Activated CD8-positive, alpha-beta memory T cell treated with anti-CD3 and anti-CD28 coated beads, Interleukin-2, amount 50 U/mL, for 24 hours (primary cell): ENCODE data around the gene DOCK7.

Experiments
- DNase-seq: peaks from one replicate; pipeline ENCODE4 v3.0.0-alpha.2; 2020; ENCODE audit errors: extremely low read depth

The DOCK7 gene

GRCh38 chr1:62450301-62450700 lies 237.9 kb downstream of the DOCK7 start:
- no peak for DNase-seq

DNA sequence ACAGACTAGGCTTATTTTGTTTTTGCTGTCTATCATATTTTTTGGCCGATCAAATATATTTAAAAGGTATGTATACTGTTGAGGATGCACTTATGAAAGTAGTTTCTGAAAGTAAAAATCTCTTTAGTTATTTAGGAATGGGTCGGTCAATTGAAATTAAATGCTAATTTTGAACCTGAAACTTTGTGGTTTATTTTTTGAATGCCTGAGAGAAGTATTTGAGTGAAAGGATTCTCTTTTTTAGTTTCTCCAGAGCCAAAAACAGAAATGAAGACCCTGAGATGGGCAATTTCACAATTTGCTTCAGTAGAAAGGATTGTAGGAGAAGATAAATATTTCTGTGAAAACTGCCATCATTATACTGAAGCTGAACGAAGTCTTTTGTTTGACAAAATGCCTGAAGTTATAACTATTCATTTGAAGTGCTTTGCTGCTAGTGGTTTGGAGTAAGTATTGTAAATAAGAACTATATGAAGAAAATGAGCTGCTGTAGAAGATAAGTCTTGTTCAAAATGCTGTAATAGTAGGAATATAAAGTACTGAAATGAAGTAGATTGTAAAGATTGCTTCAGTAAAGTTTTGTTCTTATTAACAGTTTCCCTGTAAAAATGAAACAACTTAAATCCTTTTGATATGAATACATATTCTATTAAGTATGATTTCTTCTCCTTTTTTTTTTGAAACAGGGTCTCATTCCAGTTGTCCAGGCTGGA lies 239.8 kb downstream of the DOCK7 start:
- no peak for DNase-seq

DNA sequence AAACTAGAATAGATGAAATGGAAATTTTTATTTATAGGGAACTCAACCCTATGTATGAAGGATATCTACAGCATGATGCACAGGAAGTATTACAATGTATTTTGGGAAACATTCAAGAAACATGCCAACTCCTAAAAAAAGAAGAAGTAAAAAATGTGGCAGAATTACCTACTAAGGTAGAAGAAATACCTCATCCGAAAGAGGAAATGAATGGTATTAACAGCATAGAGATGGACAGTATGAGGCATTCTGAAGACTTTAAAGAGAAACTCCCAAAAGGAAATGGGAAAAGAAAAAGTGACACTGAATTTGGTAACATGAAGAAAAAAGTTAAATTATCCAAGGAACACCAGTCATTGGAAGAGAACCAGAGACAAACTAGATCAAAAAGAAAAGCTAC lies 243.5 kb downstream of the DOCK7 start:
- no peak for DNase-seq

GRCh38 chr1:62439652-62440371 lies 248.4 kb downstream of the DOCK7 start:
- DNase-seq, result no peak

GRCh38 chr1:62438163-62438562 lies 250.0 kb downstream of the DOCK7 start:
- DNase-seq, result no peak

GRCh38 chr1:62437273-62437940 lies 250.8 kb downstream of the DOCK7 start:
- peak; percentile 2 for DNase-seq

- peak; percentile 98 for DNase-seq
Measured at GRCh38 chr1:62436466-62437272, 251.5 kb downstream of the DOCK7 start, which contains the start of gene USP1. Gene USP1, plus strand, starts transcription at chr1:62437049. Its CDS starts 2,819 bp downstream, at chr1:62439868.

- DNase-seq, result no peak
Measured at GRCh38 chr1:62436039-62436465, 252.1 kb downstream of the DOCK7 start.

DNA sequence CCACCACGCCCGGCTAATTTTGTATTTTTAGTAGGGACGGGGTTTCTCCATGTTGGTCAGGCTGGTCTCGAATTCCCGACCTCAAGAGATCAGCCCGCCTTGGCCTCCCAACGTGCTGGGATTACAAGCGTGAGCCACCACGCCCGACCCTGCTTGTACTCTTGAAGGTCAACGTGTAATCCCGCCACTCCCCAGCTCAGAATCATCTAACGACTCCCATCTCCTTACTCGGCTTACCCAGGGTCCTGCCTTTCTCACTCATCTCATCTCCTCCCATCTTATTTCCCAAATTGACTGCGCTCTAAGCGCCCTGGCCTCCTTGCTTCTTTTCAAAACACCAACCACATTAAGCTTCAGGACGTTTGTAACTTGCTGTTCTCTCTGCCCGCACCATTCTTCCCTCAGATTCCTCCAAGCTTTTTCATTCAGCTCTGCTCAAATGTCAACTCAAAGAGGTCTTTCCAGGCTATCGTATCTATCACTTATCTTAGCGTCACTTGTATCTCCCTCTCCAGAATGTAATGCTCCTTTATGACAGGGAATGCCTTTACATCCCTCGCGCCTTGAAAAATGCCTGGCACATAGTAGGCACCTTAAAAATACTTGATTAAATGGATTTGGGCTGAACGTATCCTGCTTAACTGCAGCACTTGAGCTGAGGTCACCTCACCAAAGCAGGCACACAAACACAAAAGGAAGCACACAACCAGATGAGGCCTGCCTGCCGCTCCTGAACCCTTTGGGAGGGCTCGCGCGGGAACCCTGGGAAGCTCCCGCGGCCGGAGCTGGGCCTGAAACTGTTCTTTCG lies 252.8 kb downstream of the DOCK7 start:
- DNase-seq, result no peak

- DNase-seq, result no peak
Measured at GRCh38 chr1:62434618-62435001, 253.6 kb downstream of the DOCK7 start.

DNA sequence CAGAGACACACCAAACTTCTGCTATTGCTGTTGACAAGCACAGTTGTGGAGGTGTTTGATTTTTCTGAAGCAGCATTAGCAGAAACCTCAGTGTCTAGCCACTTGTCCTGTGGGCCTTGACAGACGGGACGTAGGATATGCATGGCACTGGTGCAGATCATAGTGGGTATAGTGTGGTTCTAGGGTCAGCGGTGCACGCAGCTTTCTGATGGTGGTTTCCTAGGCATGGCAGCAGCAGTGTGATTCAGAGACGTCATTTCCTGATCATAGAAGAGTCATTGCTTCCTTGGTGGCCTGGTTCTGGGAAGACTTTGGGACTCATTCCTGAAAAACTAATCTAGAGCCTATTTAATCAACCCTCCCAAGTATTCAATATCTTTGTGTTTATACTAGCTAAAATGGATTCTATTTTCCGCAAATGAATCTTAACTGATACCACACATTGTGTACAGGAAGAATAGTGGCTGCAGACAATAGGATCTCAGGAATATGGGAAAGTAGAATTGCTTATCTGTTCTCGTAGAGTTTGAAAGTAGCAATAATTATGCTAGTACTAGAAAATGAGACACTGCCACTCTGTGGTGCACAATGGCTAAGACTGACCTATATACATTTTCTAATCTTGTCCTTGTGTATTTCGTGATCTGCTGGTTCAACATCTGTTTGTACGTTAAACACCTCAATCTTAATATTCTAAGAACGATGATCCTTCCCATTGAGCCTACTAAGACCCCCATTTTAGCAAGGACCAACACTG lies 254.1 kb downstream of the DOCK7 start:
- no peak for DNase-seq

GRCh38 chr1:62429581-62429980 lies 258.6 kb downstream of the DOCK7 start:
- no peak for DNase-seq

DNA sequence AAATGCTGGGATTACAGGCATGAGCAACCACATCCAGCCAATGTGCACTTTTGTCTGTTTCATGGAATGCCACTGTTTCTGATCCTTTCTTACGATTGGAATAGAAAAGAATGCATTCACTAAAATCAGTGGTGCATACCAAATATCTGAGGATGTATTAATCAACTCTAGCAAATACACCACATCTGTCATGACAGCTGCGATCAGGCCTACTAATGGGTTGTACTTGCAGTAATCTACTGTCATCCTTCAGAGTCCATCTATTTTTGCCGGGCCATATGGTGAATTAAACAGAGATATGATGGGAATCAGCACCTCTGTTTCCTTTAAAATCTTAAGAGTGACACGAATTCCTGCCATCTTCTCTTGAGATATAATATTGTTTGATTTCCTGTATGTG lies 259.8 kb downstream of the DOCK7 start:
- DNase-seq, result no peak

GRCh38 chr1:62426794-62427193 lies 261.4 kb downstream of the DOCK7 start:
- DNase-seq, result no peak

DNA sequence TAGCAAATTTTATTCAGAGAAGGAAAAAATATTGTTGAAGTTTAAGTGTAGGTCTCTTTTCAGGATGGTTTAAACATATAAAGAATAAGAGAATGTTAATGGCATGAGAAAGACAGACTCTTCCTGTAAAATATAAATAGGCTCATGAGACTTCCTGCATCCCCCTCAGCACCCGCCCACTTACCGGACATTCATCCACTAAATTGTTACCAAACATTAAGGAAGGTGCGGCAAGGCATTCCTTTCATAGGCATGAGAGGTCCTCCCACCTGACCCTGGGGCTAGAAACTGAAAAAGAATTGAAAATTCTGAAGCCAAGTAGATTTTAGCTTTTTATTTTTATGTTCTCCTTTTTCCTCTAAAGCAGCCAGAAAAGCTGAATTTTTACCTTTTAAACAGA lies 261.9 kb downstream of the DOCK7 start:
- no peak for DNase-seq

GRCh38 chr1:62425041-62425440 lies 263.1 kb downstream of the DOCK7 start:
- no peak for DNase-seq

DNA sequence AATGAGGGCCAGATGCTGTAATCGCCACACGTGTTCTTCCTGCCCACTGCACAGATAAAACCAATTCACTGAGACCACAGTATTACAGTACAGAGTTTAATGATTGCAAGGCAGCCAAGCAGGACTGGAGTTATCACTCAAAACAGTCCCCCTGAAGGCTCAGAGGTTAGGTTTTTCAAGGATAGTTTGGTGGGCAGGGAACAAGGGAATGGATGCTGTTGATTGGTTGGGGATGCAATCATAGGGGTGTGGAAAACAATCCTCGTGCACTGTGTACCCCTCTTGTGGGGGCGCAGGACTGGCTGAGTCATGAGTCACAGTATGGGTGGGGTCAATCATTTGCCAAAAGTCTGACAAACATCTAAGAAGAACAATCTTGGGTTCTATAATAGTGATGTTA lies 263.8 kb downstream of the DOCK7 start:
- DNase-seq, result no peak

GRCh38 chr1:62423580-62424242 lies 264.5 kb downstream of the DOCK7 start:
- no peak for DNase-seq

DNA sequence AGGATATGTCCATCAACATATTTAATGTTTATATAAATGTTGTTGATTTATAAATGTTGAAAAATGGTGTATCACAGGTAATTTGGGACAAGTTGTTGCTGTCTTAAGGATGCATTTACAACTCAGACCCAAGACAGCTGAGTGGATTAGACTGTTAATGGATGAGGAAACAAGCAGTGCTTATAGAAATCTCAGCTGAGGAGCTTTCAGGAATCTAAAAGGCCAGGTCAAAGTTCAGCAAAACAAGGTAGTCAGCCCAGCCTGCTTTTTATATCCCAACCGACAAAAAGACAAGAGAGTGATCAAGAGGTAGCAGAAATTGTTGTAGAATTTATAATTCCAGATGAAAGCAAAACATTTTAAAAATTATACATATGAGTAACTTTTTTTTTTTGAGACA lies 268.0 kb downstream of the DOCK7 start:
- no peak for DNase-seq
